ENCODE results near the gene SIVA1.

SIVA1 gene, protein sequence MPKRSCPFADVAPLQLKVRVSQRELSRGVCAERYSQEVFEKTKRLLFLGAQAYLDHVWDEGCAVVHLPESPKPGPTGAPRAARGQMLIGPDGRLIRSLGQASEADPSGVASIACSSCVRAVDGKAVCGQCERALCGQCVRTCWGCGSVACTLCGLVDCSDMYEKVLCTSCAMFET

DNA sequence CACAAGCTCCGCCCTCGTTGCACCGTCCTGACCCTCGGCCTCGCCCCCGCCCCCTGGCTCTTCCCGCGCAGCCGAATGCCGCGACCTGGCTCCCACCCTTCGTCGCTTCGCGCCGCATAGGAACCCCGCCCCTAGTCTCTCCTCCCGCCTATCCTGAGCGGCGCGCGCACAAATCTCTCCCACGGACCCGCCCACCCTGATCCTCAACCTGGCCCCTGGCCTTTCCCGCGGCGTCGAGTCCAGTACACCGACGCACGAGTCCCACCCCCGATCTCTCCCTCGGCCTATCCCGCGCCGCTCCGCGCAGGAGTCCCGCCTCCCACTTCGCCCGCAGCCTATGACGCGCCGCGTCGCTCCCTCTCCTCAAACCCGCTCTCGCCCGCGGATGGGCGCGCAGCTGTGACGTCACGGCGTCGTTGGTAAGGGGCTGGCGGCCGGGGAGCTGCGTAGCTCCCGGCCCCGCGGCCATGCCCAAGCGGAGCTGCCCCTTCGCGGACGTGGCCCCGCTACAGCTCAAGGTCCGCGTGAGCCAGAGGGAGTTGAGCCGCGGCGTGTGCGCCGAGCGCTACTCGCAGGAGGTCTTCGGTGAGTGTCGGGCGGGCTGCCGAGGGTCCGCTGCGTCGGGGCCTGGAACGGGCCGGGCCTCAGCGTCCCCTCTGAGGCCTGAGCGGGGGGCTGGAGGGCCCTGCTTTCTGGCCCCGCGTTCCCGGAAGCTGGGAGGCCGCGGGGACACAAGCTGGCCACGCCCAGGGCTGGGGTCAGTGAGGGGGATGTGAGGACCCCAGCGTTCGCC lies at the start of gene SIVA1:
Gene SIVA1 (plus strand): TSS at position 413 of the 793 bp plus-strand sequence. CDS start 55 bp downstream, at position 468.
- peak; percentile 100 for DNase-seq (ENCODE audit: low read depth)

DNA sequence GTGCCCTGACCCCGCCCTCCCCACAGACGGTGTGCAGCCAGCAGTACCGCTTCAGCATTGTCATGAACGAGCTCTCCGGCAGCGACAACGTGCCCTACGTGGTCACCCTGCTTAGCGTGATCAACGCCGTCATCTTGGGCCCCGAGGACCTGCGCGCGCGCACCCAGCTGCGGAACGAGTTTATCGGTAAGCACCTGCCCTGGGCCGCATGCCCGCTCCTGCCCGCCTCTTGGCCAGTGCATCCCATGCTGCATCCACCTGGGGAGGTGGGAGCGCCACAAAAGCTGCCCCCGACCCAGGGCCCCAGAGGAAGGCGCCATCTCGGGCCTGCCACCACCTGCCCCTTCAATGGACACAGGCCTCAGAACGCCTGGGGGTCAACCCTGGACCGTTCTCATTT lies 49.7 kb upstream of the SIVA1 start:
- no peak for DNase-seq (ENCODE audit: low read depth)

DNA sequence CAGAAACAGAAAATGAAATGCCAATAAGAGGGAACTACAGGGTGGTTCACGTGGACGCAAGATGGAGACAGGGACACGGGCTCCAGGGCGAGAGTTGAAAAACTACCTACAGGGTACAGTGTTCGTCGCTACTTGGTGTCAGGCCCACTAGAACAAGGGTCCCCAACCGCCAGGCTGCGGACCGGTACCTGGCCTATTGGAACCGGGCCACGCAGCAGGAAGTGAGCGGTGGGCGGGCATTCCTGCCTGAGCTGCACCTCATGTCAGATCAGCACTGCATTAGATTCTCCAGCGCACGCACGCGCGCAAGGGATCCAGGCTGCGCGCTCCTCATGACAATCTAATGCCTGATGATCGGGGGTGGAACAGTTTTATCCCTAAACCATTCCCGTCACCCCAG lies 48.7 kb upstream of the SIVA1 start:
- no peak for DNase-seq (ENCODE audit: low read depth)

DNA sequence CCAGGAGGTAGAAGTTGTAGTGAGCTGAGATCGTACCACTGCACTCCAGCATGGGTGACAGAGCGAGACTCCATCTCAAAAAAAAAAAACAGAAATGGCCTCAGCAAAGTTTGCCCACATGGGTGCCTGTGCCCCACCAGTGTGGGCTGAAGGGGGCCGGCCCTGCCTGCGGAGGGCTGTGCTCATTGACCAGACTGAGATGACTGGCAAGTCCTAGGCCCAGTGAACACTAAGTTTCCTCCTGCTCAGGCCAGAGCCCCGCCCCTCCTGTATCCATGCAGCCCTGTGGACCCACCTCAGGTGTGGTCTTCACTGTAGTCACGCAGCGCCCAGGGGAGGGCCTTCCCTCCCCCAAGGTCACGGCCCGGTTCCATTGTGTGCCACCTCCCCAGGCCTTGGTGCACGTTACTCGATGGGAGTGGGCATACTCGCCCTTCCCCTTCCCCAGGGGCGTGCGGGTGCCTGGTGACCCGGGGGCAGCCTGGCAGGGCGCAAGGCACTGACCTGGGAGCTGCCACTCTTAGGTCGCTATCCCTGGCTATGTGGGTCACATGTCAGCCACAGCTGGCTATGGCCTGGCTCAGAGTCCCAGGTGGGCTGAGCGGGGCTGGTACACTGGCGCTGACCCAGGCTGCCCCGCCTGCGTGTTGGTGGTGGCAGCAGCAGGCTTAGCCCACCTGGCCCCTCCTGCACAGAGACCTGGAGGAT lies 47.5 kb upstream of the SIVA1 start:
- no peak for DNase-seq (ENCODE audit: low read depth)

DNA sequence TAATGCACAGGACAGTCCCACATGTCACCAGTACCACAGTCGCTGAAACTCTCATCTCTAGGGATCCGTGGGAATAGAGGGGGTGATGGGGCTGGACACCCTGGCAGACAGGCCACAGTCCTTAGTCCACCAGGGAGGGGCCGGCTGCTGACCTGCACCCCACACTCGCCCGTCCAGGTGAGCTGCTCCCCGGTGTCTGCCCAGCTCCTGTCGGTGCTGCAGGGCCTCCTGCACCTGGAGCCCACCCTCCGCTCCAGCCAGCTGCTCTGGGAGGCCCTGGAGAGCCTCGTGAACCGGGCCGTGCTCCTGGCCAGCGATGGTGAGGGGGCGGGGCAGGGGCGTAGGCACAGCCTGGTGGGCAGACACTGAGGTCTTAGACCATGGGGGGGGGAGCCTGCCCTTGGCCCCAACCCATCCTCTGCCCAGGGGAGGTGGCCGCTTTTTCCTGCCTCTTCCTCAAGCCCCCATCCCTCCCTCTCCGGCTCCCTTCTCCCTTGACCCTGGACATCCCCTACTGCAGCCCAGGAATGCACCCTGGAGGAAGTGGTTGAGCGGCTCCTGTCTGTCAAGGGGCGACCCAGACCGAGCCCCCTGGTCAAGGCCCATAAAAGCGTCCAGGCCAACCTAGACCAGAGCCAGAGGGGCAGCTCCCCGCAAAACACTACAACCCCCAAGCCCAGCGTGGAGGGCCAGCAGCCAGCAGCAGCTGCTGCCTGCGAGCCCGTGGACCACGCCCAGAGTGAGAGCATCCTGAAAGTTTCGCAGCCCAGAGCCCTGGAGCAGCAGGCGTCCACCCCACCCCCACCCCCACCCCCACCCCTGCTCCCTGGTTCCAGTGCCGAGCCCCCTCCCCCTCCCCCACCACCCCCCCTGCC lies 46.0 kb upstream of the SIVA1 start:
- DNase-seq (ENCODE audit: low read depth), result no peak

DNA sequence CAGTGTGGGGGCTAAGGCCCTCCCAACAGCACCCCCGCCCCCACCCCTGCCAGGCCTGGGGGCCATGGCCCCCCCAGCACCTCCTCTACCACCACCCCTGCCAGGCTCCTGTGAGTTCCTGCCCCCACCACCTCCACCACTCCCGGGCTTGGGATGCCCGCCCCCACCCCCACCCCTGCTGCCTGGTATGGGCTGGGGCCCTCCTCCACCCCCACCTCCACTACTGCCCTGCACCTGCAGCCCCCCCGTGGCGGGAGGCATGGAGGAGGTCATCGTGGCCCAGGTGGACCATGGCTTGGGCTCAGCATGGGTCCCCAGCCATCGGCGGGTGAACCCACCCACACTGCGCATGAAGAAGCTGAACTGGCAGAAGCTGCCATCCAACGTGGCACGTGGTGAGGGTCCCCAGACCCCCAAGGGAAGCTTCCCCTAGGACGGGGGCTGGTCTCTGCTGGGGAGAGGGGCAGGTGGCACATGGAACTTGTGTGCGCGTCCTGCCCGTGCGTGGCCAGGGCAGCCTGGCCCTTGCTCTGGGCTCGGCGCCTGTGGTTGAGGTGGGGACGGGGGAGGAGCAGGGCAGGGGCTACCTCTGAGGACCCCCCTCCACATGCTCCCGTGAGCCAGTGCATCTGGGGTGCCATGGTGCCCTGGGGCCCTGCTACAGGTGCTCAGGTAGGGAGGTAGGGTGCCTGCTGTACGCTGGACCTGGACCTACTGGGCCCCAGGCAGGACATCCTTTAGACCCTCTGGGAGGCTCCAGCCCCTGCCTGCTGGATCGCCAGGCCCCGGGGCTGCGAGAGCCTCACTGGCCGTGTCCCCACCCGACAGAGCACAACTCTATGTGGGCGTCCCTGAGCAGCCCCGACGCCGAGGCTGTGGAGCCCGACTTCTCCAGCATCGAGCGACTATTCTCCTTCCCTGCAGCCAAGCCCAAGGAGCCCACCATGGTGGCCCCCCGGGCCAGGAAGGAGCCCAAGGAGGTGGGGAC lies 45.0 kb upstream of the SIVA1 start:
- no peak for DNase-seq (ENCODE audit: low read depth)

DNA sequence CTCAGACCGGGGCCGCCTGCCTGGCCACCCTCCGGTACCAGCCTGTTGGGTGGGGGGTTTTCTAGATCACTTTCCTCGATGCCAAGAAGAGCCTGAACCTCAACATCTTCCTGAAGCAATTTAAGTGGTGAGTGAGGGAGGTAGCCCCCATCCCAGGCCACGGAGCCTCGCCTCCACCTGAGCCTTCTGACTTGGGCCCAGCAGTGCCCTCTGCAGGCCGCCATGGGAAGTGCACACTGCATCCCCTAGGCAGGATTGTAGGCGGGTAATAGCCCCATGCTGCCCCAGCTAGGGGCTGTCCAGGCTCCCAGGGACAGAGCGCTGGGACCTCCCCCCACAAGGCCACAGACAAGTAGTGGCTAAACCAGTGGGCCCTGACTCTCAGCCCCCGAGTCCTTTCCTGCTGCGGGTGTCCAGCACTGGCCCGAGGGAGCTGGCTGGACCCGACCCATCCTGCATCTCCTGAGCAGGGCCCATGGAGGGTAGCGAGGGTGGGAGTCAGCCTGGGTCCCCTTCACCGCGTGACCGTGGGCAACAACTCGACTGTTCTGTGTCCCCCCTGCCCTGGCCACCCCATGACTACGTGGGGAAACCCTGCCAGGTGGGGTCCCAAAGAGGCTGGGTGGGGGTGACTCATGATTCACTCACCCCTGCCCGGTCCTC lies 44.2 kb upstream of the SIVA1 start:
- DNase-seq (ENCODE audit: low read depth), result peak; percentile 58

DNA sequence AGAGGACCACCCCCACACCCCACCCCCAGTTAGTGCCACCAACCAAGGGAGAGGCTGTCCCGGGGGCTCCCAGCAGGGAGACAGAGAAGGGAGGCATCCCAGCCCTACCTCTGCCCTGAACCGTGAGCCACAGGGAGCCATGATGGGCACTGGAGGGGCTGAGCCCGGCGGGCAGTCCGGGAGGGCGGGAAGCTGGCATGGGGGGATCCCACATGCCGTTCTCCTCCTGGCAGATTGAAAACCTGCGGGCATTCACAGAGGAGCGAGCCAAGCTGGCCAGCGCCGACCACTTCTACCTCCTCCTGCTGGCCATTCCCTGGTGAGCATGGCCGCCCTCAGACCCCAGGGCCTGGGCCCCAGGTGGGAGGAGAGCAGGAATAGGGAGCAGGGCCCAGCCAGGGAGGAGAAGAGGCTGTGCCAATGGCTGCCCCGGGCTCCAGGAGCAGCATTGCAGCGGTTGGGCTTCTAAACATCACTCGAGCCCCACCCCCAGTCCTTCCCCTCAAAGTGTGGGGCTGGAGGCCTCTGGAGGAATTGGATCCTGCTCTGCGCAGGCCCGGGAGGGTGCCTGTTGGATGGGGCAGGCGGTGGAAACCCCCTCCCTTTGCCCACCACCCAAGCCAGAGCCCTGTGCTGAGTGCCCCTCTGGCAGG lies 43.4 kb upstream of the SIVA1 start:
- DNase-seq (ENCODE audit: low read depth), result no peak

DNA sequence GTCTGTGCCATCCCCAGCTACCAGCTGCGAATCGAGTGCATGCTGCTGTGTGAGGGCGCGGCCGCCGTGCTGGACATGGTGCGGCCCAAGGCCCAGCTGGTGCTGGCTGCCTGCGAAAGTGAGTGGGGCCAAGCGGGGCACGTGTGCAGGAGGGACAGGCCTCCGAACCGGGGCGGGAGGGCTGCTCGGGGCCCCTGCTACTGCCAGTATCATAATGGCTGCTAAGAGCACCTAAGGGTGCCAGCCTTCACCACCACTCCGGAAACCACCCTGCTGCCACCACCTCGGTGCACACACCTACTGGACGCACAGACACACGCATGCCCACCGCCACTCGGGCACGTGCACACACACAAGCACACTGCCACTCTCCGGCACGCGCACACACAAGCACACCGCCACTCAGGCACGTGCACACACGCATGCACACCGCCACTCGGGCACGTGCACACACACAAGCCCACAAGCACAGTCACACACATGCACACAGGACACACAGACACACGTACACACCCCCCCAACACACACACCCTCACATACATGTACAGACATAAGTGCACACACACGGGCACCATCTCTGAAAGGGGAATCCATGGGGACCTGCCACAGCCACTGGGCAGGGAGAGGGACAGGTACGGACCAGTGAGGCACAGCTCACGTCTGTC lies 42.7 kb upstream of the SIVA1 start:
- no peak for DNase-seq (ENCODE audit: low read depth)

DNA sequence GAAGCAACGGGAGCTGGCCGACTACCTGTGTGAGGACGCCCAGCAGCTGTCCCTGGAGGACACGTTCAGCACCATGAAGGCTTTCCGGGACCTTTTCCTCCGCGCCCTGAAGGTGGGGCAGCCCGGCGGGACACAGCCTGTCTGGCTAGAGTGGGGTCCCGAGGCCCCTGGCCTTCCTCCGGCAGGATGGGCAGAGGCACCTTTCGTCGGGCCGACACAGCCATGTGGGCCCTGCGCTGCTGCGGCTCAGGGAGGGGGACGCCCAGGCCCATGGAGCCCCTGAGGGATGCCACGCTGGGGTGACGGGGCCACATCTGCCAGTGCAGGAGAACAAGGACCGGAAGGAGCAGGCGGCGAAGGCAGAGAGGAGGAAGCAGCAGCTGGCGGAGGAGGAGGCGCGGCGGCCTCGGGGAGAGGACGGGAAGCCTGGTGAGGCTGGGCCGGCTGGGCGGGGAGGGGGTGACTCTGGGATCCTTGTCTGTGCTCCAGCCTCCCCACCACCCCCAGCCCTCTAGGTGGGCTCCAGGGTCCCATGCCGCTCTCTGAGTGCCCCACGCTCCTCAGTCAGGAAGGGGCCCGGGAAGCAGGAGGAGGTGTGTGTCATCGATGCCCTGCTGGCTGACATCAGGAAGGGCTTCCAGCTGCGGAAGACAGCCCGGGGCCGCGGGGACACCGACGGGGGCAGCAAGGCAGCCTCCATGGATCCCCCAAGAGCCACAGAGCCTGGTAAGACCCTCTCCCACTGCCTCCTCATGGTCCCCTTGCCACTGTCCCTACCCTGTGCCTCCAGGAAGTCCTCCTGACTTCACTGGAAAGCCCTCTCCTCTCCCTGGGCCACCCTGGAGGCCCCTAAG lies 39.8 kb upstream of the SIVA1 start:
- DNase-seq (ENCODE audit: low read depth), result no peak

DNA sequence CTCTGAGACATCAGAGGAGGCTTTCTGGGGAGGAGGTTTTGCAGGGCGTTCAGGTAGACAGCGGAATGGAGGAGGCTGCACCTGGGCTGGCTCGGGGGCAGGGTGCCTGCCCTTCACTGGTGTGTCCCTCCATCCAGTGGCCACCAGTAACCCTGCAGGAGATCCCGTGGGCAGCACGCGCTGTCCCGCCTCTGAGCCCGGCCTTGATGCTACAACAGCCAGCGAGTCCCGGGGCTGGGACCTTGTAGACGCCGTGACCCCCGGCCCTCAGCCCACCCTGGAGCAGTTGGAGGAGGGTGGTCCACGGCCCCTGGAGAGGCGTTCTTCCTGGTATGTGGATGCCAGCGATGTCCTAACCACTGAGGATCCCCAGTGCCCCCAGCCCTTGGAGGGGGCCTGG lies 38.9 kb upstream of the SIVA1 start:
- no peak for DNase-seq (ENCODE audit: low read depth)

DNA sequence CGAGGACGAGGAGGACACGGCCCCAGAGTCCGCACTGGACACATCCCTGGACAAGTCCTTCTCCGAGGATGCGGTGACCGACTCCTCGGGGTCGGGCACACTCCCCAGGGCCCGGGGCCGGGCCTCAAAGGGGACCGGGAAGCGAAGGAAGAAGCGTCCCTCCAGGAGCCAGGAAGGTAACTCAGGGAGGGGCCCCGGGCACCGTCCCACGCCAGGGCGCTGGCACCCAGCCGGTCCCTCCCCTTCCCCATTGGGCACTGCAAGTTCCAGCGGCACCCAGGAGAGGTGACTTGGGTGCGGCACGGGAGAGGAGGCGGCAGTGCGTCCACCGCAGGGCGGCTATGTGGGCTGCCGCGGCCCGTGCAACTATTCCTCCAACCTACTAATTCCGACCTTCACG lies 38.3 kb upstream of the SIVA1 start:
- DNase-seq (ENCODE audit: low read depth), result no peak

DNA sequence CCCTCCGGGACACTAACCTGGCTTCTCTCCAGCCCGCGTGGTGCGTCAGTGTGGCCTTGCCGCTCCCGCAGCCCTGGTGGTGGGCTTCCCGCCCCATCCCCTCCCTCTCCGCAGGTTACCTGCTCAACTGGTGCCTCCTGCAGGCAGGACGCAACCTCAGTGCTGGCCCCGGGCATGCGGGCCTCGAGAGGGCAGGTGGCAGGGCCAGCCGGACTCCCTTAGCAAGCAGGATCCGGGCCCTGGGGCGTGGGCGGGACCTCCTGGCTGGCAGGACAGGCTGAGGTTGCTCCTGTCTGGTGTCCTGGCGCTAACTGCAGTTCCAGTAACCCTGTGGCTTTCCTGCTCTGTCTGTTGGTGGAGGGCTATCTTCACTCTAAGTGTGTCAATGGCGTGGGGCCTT lies 37.5 kb upstream of the SIVA1 start:
- no peak for DNase-seq (ENCODE audit: low read depth)

DNA sequence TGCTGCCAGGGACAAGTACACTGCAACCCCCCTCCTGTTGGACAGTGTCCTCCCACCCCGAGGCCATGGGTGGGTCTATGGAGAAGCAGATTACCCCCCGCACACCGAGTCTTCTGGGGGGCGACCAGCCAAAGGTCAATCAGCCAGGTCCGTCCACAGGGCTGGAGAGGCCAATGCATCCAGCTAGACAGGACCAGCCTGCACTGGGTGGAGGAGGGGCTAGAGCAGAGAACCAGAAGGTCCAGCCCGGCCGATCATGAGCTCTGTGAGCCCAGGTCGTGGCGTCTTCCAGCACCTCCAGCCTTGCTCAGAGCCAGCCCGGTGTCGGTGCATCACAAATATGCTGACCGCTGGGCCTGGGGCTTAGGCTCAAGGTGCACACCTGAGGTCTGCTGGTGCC lies 37.1 kb upstream of the SIVA1 start:
- DNase-seq (ENCODE audit: low read depth), result no peak

DNA sequence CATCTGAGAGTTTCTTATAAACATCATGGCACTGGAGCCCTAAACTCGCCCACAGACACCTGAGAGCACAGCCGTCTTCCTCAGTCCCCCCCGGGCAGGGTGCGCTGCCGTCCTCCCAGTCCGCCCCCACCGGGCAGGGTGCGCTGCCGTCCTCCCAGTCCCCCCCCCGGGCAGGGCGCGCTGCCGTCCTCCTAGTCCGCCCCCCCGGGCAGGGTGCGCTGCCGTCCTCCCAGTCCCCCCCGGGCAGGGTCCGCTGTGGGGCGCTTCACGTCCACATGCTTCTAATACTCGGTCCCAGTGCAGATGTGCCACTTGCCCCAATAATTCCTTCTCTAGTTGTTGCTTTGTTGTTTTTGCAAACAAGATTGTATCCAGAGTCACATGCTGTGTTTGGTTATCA lies 35.8 kb upstream of the SIVA1 start:
- no peak for DNase-seq (ENCODE audit: low read depth)

DNA sequence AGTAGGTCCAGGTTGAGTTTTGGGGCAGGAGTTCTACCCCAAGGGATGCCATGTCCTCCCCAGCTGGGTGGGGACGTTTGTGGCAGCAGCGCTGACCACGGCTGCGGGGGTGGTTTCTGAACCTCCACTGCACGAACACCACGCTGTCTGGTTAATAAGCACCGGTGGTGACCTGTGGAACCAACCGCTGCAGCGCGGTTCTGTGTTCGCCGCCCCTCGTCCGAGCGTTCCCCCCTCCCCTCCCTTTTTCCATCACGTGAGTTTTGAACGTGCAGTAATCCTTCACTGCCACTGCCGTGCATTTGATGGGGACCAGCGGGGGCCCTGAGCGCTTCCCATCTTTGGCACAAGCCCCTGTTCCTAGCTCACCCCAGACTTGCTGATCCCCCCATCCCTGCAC lies 35.3 kb upstream of the SIVA1 start:
- no peak for DNase-seq (ENCODE audit: low read depth)

DNA sequence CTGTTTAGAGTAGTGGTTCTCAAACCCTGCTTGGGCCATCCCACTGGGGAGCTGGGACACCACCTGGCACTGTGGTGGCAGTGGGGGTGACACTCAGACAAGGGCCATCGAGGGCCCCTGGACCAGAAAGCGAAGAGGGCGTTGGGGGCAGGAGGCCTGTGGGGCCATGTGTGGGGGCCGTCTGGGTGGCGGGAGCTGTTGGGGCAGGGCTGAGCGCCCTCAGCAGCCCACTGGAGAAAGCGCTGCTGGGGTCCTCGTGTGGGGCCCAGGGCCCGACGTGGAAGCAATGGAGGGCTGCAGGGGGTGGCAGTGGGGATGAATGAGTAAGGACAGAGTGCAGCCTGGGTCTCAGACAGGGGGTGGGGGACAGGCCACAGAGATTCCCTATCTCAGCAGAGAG lies 34.8 kb upstream of the SIVA1 start:
- no peak for DNase-seq (ENCODE audit: low read depth)

DNA sequence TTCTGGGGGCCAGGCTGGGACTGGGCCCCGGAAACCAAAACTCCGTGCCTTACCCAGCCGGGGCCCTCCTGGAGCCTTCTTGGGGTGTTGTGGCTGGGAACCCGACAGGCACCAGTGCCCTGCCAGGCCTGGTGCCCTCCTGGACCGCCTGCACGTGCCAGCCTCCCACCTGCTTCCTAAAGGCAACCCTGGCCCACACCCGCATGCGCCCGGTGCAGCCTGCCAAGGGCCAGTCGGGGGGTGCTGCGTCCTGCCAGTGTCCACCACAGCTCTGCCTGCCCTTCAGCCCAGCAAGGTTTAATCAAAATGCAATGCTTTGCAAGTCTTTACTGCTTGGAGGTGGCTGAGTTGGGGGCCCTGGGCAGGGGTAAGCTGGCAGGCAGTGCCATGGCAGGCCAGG lies 34.1 kb upstream of the SIVA1 start:
- no peak for DNase-seq (ENCODE audit: low read depth)

DNA sequence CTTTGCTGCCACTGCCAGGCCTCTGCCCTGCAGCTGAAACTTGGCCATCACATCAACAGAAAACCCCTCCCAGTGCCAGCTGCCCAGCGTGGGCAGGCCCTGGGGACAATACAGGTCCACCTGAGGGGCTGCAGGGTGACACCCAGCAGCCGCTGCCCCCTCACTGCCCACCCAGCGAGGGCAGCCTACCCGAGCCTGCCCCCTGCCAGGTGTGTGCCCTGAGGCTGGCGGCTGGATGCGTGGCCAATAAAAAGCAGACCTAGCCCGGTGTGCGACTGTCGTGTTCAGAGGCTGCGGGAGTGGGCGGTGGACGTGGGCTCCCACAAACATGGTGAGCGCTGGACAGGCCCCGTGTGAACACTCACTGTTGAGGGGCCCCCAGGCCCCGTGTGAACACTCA lies 33.6 kb upstream of the SIVA1 start:
- no peak for DNase-seq (ENCODE audit: low read depth)
